MM.1S (cell line): ENCODE results near the gene KCNK17.

Experiments
- CTCF ChIP-seq: fragments of 300-600 bp; sonication (generic); IDR thresholded peaks from 2 replicates; pipeline ENCODE4 v1.5.1; 2016; ENCODE audit warnings: antibody characterized with exemption, low read length, mixed read lengths
- EZH2 ChIP-seq: fragments of 300-600 bp; sonication (generic); optimal IDR thresholded peaks from 2 replicates; pipeline ENCODE3; 2017; ENCODE audit warnings: low read depth, mild to moderate bottlenecking, antibody characterized with exemption, low read length, mixed read lengths

- TF ChIP-seq CTCF (no peak), EZH2 (no peak)
Observed at GRCh38 chr6:39295611-39296011, 18.6 kb downstream of the KCNK17 start.
